ENCODE data around the gene RHOB.
"Not testable (repeated sequence)": the region's sequence is repeated elsewhere in the genome, so short reads cannot be mapped to it uniquely, and the experiment has no call there.

The RHOB gene

DNA sequence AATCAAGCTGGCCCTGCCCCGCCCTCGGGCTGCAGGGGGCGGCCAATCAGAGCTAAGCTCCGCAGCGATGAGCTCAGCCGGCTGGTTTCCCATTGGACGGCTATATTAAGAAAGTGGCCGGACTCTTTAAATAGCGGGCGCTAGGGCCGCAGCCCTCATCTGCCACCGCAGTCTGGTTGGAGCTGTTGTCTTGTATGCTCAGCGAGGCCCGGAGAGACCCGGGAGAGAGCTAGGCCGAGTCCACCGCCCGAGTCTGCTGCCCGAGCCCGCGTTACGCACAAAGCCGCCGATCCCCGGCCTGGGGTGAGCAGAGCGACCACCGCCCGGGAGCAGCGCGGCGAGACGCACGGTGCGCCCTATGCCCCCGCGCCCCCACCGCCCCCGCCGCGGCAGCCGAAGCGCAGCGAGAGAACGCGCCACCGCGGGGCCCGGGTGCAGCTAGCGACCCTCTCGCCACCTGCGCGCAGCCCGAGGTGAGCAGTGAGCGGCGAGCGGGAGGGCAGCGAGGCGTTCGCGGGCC, at the start of gene RHOB:
Gene RHOB (plus strand): TSS at position 158 of the 520 bp plus-strand sequence. CDS start 392 bp downstream, outside the sequence.
- DNase-seq (ENCODE audit: low spot score): peak; percentile 99

DNA sequence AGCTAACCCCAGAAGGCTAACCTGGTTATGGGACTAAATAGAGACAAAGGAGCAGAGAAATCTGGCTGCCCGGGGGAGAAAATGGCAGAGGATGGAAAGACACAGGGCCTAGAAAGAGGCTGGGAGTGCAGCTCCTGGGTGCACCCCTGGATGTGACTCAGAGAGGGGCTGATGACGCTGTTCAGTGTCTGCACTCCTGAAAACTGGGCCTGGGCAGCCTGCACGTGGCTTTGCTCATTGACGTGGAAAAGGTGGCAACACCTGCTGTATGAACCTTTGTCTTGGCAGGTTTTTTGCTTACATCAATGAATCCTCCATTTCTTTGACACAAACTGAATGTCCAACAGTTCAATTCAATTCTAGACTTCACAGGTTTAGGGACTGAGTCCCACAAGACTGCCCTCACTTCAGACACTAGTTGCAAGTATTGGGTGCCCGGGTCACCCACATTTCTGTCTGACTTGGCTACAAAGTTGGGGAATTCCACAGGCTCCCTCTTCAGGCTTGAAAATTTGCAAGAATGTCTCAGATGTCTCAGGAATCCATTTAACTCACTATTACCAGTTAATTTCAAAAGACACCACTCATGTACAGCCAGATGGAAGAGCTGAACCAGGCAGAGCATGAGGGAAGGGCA, 48.9 kb upstream of the RHOB start:
- no peak for DNase-seq (ENCODE audit: low spot score)

DNA sequence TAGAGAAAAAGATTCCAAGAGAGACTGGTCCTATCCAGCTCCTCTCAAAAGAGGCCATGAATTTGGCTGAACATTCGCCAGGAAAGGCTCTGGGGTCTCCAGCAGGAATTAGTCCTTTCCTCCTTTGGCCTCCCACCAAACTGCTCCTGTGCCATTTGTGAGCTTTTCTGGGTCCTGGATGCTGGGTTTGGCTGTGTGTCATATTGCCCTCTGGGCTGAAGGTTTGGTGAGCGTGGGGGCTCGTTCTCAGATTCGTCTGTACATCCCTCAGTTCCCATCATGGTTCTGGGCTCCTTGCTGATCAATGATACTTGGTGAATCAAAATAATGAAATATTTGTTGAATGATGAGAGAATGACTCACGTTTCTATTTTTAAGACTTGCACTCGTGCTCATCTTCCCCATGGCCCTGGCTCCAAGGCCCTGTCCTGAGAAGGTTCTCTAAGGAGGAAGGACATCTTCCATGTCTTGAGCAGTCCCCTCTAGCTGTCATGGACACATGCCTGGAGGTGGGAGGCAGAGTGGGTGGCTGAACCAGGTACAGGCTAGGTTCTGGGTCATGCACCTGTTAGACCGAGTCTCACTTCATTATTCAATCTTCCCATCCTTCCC, 47.8 kb upstream of the RHOB start:
- DNase-seq (ENCODE audit: low spot score): peak; percentile 55

DNA sequence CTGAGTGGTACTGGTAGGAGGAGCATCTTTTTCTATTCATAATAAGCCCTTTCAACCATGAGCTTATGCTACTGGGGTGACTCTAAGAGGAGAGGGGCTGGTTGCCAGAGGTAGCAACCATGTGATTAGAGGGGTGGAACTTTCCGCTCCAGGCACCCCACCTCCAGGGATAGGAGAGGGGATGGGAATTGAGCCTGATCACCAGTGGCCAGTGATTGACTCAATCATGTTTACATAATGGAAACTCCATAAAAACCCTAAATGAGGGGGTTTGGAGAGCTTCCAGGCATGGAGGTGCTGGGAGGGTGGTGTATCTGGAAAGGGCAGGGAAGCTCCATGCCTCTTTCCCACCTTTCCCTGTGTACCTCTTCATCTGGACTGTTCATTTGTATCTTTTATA, 46.6 kb upstream of the RHOB start:
- no peak for DNase-seq (ENCODE audit: low spot score)

DNA sequence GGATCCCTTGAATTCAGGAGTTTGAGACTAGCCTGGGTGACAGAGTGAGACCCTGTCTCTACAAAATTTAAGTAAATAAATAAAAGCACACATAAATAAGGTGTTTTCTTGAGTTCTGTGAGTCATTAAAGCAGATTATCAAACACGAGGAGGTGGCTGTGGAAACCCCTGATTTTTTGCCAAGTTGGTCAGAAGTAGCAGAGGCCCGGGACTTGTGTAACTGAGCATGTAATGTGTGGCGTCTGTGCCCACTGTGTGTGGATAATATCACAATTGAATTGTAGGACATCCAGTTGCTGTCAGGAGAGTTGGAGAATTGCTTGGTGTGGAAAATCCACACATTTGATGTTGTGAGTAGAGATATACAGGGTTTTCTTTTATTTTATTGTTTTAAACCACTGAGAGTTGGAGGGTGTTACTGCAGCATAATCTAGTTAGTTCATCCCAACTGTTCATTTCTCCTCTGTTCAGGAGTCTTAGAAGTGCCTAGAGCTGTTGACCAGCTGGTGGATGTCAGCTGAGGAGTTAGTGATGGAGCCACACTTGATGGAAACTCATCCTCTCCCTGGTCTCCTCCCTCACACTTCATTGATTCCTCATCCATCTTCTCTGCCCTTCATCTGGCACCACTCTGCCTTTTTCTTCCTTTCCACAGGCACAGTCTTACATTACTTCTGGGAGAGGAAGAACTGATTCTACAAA, 45.9 kb upstream of the RHOB start:
- DNase-seq (ENCODE audit: low spot score): no peak

DNA sequence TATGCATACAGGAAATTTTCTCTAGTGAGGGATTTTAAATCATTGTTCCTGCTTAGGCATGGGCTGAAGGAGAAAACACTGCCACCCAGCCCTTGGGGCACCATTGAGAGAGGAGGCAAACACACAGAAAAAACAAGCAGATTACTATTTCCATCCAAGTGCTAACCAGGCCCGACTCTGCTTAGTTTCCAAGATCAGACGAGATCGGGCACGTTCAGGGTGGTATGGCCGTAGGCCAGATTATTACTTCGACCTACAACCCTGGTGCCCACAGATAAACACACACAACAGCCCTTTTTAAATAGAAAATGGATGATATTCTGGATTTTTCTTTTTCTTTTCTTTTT, 45.4 kb upstream of the RHOB start:
- no peak for DNase-seq (ENCODE audit: low spot score)

DNA sequence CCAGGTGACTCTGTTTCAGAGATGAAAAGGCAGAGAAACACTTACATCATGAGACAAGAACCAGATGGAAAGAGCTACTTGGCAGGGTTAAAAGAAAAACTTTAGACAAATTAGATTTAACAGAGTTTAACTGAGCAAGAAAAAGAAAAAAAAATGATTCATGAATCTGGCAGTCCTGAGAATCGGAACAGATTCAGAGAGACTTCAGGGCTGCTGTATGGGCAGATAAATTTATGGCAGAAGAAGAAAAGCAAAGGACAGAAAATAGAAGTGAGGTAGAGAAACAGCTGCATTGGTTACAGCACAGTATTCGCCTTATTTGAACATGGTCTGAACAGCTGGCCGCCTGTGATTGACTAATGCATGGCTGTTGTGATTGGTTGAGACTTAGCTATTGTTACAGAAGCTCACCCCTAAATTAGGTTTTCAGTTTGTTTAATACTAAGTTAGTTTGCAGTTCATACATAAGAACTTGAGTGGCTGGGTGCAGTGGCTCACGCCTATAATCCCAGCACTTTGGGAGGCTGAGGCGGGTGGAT, 43.0 kb upstream of the RHOB start:
- DNase-seq (ENCODE audit: low spot score): no peak

DNA sequence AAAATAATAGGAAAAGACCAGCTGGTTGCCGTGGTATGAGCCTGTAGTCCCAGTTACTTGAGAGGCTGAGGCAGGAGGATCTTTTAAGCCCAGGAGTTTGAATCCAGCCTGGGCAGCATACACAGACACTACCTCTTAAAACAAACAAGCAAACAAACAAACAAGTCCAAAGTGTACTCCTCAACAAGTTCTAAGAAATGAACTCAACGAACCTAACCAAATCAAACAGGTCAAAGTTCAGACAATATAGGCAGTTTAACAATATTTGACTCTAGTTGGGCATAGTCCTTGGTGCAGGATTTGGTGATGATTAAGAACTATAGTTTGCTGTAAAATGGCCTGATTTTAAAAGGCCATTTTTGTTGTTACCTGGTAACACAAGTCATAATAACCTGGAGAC, 41.9 kb upstream of the RHOB start:
- no peak for DNase-seq (ENCODE audit: low spot score)

DNA sequence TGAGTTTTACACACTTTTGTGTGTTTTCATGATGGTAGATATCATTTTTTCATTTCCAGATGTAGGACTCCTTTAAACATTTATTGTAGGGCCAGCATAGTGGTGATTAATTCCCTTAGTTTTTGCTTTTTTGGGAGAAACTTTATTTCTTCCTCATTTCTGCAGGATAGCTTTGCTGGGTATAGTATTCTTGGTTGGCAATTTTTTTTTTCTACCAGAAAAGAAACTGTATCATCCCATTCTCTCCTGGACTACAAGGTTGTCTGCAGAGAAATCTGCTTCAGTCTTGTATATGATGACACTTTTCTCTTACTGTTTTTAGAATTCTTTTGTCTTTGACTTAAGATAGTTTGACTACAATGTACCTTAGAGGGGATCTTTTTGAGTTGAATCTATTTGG, 37.8 kb upstream of the RHOB start:
- no peak for DNase-seq (ENCODE audit: low spot score)

DNA sequence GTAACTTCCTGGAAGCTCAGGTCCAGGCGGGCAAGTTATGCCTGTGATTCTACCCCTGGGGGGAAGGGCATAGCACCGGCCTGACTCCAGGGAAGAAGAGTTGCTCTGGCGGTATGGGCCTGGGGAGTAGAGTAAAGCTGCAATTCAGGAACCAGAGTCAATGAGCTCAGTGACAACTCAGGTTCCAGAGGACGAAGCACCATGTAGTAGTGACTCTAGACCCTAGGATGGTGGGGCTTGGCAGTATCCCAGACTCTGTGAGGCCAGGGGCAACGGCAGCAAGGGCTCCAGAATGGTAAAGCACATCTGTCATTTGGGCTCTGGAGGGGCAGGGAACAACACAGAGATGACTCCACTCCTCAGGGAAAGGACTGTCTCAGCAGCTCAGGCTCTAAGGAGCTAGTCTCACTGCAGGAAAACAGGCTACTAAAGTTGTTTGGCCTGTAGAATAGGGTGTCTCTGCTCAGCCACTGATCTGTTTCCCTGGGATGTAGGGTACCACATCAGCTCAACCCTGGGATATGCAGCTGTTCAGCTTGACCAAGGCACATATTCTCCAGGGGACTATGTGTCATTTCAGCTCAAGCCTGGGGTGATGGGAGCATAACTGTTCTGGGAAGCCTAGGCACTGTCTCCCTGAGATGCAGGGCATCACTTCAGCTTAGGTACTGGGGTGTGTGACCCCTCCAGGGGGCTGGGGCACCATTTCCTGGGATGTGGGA, 36.2 kb upstream of the RHOB start:
- DNase-seq (ENCODE audit: low spot score): no peak

DNA sequence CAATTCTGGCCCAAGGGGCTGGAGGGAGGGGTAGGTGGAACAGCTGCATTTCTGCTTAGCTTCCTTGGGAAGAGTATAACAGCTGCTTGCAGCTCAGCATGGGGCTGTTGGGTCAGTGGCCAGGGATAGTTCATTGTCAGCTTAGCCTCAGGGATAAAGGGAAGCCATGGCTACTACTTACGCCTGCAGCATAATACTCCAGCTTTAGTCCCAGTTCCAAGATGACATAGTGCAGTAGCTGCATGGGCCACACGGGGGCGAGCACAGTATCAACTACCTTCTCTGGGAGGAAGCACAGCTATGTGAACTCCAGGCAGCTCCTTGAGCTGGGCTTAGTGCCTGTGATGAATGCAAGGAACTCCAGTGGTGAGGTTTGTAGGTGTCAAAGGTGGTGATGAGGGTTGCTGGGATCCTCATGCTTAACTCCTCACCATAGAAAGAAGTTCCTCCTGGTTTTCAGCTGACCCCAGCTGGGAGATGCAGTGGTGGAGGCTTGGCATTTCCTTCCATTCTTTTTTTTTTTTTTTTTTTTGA, 35.4 kb upstream of the RHOB start:
- peak; percentile 81 for DNase-seq (ENCODE audit: low spot score)

DNA sequence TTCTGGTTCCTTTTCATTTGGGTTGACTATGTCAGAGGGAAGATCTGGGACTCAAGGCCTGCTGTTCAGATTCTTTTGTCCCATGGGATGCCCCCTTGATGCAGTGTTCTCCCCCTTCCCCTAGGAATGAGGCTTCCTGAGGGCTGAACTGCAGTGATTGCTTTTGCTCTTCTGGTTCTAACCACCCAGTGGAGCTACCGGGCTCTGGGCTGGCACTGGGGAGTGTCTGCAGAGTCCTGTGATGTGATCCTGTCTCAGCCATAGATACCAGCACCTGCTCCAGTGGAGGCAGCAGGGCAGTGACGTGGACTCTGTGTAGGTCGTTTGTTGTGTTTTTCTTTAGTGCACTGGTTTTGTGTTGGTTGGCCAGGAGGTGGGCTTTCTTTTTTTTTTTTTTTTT, 32.1 kb upstream of the RHOB start:
- no peak for DNase-seq (ENCODE audit: low spot score)

DNA sequence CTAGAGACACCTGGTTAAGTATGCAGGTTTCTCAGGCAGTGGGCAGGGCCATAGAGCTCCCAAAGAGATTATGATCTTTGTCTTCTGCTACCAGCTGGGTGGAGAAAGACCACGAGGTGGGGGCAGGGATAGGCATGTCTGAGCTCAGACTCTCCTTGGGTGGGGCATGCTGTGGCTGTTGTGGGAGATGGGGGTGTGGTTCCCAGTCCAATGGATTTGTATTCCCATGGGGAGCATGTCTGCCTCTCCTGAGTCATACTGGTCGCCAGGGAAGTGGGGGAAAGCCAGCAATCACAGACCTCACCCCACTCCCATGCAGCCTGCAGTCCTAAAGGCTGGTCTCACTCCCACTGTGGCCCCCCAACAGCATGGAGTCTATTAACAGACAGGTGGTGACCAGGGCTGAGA, 31.4 kb upstream of the RHOB start:
- no peak for DNase-seq (ENCODE audit: low spot score)

DNA sequence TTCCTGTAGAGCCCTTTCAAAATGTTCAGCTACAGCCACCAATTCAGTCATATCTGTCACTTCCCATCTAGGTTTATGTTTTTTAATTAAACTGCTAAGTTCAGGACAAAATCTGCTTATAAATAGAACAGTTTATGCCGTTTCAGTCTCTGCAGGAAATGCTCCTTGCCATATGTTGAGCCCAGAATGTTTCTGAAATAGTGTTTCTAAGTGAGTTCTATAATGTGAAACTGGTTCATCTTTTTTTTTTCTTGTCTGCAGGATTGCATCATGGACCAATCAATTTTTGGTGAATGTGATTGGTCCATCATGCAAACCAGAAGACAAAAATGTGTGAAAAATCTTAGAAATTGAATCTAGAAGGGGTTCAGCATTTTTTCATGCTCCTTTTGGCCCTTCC, 30.2 kb upstream of the RHOB start:
- no peak for DNase-seq (ENCODE audit: low spot score)

DNA sequence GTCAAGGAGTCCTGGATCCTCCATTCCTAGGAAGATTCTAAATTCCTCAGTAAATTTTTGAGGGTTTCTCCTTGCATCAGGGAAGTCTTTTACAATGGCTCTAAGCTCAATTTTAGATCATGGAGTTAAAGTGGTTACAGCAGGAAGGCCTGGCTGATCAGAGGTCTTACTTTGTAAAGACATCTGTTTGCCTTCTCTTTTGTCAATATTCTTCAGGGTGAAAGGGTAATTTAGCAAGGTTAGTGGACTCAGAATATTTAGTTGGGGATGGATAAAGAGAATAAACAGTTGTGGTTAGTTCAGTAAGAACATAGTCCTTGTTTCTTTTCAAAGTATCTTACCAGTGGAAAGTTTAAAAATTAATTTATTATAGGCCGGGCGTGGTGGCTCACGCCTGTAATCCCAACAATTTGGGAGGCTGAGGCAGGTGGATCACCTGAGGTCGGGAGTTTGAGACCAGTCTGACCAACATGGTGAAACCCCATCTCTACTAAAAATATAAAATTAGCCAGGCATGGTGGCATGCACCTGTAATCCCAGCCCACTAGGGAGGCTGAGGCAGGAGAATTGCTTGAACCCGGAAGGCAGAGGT, 29.5 kb upstream of the RHOB start:
- DNase-seq (ENCODE audit: low spot score): not testable (repeated sequence)

DNA sequence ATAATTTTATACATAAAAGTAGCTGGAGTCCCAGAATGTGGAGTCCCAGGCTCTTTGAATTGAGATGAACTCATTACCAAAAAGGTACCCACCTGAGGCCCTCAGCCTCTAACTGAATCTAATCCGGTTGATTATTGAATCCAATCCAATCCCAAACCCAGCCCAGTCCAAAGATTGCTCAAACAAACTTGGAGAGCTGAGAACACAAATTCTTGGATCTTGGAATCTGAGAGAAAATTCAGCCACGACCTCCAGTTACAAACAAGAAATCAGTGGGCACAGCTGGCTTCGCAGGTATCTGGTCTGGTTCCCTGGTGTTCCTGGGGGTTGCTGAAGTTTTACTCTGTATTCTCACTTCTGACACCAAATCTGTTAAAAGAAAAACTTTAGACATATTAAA, 28.4 kb upstream of the RHOB start:
- no peak for DNase-seq (ENCODE audit: low spot score)

DNA sequence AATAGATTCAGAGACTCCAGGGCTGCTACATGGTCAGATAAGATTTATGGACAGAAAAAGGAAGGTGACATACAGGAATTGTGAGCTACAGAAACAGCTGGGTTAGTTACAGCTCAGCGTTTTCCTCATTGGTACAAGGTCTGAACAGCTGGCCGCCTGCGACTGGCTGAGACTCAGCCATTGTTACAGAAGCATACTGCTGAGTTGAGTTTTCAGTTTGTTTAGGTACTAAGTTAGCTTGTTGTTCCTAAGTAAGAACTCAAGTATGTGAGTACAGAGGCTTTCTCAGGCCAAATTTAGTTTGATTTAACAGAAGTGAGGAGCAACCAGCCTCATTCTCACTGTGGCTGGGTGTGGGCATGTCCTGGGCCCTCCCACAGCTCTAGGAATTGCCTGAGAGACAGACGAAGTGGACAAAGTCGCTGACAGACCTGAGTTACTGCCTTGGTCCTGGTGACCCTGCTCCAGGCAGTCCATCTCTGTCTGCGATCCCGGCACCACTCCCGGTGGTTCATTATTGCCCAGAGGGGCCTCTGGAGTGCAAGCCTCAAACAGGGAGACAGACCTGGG, 27.8 kb upstream of the RHOB start:
- no peak for DNase-seq (ENCODE audit: low spot score)

DNA sequence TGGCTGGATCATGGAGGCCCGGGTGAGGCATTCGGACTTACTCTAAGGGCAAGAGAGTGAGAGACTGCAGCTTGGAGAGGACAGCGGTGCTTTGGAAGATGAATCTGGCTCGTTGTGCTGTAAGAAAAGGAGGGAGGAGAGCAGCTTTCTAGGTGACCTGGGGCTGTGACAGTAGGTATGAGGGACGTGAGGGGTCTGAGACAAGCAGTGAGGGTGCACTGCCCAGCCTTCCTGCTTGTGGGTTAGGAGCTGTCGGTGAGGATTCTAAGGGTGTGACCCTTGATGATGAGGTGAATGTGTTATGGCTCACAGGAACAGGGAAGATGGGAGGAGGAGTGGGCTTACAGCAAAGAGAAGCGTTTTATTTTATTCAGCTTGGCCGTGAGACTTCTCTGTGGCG, 27.1 kb upstream of the RHOB start:
- DNase-seq (ENCODE audit: low spot score): no peak

DNA sequence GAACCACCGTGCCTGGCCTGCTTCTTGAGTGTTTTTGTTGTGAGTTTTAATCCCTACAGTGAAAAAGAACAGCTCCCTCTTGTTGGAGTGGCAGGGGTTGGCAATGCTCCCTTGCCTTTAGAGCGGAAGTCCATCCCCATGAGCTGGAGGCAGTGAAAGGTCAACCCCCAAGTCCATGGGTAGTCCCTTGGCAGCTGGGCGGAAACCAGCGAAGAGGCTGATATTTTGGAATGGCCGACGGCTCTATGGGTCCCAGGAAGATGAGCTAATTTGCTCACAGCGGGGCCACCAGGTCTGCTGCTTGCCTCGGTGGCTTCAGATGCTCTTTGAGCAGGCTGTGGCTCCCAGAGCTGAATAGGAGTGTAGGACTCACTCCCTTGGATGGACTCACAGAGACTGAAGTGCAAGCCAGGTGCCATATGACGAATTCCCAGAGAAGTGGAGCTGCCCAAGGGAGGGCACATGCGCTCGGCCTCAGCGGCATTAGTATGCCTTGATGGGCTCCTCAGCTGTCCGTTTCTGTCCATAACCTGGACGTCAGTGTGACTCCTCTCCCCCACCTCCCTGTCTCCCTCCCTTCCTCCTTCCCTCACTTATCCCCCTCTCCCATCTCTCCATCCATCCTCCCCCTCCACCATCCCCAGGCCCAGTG, 25.4 kb upstream of the RHOB start:
- no peak for DNase-seq (ENCODE audit: low spot score)

DNA sequence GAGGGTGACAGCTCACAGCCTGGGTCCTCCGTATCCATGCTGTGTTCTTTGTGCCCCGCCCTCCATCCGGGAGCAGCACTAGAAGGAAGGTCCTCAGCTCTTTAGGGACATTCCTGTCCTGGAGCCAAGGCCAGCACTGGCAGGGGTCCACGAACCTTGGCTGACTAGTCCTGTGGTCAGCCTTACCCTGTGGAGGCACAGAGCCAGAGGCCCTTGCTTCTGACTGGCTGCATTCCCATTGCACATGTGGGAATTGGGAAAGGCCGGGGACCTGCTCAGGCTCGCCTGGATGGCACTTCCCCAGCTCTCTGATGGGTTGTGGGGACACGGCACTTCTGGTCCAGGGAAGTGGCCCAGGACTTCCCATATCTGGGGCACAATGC, 24.9 kb upstream of the RHOB start:
- DNase-seq (ENCODE audit: low spot score): peak; percentile 88
